MM.1S (cell line): ENCODE results near the gene RFTN1.

Source experiments
- DNase-seq: peaks from one replicate; pipeline ENCODE4 v3.0.0-alpha.2; 2015
- H2AFZ ChIP-seq: fragments of 300-600 bp; sonication (generic); 2 replicates; pipeline ENCODE4 v1.6.0; 2016; ENCODE audit warnings: antibody characterized with exemption, low read length
- H3F3A ChIP-seq: fragments of 300-600 bp; sonication (generic); 2 replicates; pipeline ENCODE4 v1.6.1; 2016; ENCODE audit warnings: mild to moderate bottlenecking, antibody characterized with exemption, low read length, moderate library complexity, mixed read lengths; ENCODE audit not compliant: insufficient read depth
- H3K27ac ChIP-seq: fragments of 300-600 bp; sonication (generic); 2 replicates; pipeline ENCODE4 v1.5.1; 2016; ENCODE audit warnings: mild to moderate bottlenecking, low read length
- H3K27me3 ChIP-seq: fragments of 300-600 bp; sonication (generic); replicated peaks from 2 replicates; pipeline ENCODE4 v1.6.0; 2016; ENCODE audit warnings: low read length; ENCODE audit not compliant: insufficient read depth
- H3K36me3 ChIP-seq: fragments of 300-600 bp; sonication (generic); replicated peaks from 2 replicates; pipeline ENCODE4 v1.6.1; 2016; ENCODE audit warnings: mild to moderate bottlenecking, low read length, mixed read lengths; ENCODE audit not compliant: insufficient read depth
- H3K4me1 ChIP-seq: fragments of 300-600 bp; sonication (generic); 2 replicates; pipeline ENCODE4 v1.6.1; 2016; ENCODE audit warnings: low read length, mixed read lengths
- H3K4me2 ChIP-seq: fragments of 300-600 bp; sonication (generic); 2 replicates; pipeline ENCODE4 v1.6.0; 2016; ENCODE audit warnings: low read depth, low read length
- H3K4me3 ChIP-seq: fragments of 300-600 bp; sonication (generic); 2 replicates; pipeline ENCODE4 v1.5.1; 2016; ENCODE audit warnings: low read length, mixed read lengths
- H3K79me2 ChIP-seq: fragments of 300-600 bp; sonication (generic); 2 replicates; pipeline ENCODE4 v1.6.1; 2016; ENCODE audit warnings: mixed run types, low read length, mixed read lengths
- H3K9ac ChIP-seq: fragments of 300-600 bp; sonication (generic); 2 replicates; pipeline ENCODE4 v1.6.1; 2016; ENCODE audit warnings: low read length, mixed read lengths
- H3K9me2 ChIP-seq: fragments of 300-600 bp; sonication (generic); replicated peaks from 2 replicates; pipeline ENCODE4 v1.6.1; 2016; ENCODE audit warnings: mild to moderate bottlenecking, low read length, mixed read lengths; ENCODE audit not compliant: insufficient read depth
- H3K9me3 ChIP-seq: fragments of 300-600 bp; sonication (generic); replicated peaks from 2 replicates; pipeline ENCODE4 v1.6.1; 2016; ENCODE audit warnings: mild to moderate bottlenecking, low read length, mixed read lengths; ENCODE audit not compliant: insufficient read depth
- H4K20me1 ChIP-seq: fragments of 300-600 bp; sonication (generic); 2 replicates; pipeline ENCODE4 v1.6.1; 2016; ENCODE audit warnings: mild to moderate bottlenecking, low read length, moderate library complexity, mixed read lengths; ENCODE audit not compliant: insufficient read depth
- EZH2 ChIP-seq: fragments of 300-600 bp; sonication (generic); optimal IDR thresholded peaks from 2 replicates; pipeline ENCODE3; 2017; ENCODE audit warnings: low read depth, mild to moderate bottlenecking, antibody characterized with exemption, low read length, mixed read lengths
- EZH2phosphoT487 ChIP-seq: fragments of 300-600 bp; sonication (generic); IDR thresholded peaks from 2 replicates; pipeline ENCODE4 v1.6.1; 2018; ENCODE audit warnings: antibody characterized with exemption, low read length
- TF ChIP-seq, protein P1 (sequence below): fragments of 300-600 bp; sonication (generic); IDR thresholded peaks from 2 replicates; pipeline ENCODE4 v1.5.1; 2016; ENCODE audit warnings: antibody characterized with exemption, low read length, mixed read lengths

Gene RFTN1, protein sequence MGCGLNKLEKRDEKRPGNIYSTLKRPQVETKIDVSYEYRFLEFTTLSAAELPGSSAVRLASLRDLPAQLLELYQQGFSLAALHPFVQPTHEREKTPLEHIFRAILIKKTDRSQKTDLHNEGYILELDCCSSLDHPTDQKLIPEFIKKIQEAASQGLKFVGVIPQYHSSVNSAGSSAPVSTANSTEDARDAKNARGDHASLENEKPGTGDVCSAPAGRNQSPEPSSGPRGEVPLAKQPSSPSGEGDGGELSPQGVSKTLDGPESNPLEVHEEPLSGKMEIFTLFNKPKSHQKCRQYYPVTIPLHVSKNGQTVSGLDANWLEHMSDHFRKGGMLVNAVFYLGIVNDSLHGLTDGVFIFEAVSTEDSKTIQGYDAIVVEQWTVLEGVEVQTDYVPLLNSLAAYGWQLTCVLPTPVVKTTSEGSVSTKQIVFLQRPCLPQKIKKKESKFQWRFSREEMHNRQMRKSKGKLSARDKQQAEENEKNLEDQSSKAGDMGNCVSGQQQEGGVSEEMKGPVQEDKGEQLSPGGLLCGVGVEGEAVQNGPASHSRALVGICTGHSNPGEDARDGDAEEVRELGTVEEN

DNA sequence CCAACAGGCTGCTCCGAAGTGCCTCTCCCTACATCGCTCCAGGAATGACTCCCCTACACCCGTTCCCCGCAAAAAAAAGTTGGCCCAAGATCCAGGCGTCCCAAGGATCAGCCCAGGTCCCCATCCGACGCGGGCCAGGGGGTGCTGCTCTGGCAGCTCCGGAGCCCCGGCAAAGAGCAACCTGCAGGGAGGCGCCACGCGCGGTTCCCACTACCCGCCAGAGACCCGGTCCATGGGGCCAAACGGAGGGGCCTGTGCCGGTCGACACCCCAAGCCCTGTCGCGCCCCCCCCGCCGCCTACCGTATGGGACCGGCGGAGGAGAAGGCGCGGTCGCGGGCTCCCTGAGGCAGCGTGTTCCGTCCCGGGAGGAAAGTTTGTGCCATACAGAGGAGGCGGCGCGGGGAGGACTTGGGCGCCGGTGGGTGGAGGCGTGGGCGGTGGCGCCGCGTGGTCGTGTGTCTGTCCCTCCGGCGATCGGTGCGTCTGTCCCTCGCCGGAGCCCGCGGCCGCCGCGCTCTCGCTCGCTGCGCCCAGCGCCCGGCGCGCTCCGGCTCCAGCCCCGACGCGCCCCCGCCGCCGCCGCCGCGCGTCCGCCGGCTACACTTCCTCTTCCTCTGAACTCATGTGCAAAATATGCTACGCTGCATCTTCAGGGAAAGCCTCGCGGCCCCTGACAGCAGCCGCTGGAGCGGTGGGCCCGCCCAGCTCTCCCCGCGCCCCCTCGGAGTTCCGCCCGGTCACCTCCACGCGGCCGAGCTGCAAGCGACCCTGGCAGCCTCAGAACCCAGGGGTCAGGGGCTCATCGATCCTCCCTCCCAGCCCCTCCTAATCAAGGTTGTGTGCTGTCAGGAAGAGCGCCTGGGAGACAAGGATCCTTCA, at the start of gene RFTN1:
TSS of gene RFTN1 (minus strand) at position 559 of the 880 bp plus-strand sequence. CDS start 19,830 bp downstream, outside the sequence.
- peaks cover 5% of the 10 kb centered on the region; the same call in 1 of the 2 replicates for H3K27me3 ChIP-seq
- H4K20me1 ChIP-seq, result no peaks in the 10 kb centered on the region
- no peaks in the 10 kb centered on the region for H3K36me3 ChIP-seq
- H3K4me1 ChIP-seq, result no peaks in the 10 kb centered on the region
- H2AFZ ChIP-seq, result peak within 1 kb of the TSS; percentile 77
- TF ChIP-seq EZH2phosphoT487 (no peak), EZH2 (no peak)
- TF ChIP-seq, protein P1, sequence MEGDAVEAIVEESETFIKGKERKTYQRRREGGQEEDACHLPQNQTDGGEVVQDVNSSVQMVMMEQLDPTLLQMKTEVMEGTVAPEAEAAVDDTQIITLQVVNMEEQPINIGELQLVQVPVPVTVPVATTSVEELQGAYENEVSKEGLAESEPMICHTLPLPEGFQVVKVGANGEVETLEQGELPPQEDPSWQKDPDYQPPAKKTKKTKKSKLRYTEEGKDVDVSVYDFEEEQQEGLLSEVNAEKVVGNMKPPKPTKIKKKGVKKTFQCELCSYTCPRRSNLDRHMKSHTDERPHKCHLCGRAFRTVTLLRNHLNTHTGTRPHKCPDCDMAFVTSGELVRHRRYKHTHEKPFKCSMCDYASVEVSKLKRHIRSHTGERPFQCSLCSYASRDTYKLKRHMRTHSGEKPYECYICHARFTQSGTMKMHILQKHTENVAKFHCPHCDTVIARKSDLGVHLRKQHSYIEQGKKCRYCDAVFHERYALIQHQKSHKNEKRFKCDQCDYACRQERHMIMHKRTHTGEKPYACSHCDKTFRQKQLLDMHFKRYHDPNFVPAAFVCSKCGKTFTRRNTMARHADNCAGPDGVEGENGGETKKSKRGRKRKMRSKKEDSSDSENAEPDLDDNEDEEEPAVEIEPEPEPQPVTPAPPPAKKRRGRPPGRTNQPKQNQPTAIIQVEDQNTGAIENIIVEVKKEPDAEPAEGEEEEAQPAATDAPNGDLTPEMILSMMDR, result no peak
- H3K27ac ChIP-seq, result no peak within 1 kb of the TSS
- no peaks in the 10 kb centered on the region for H3K9me3 ChIP-seq
- DNase-seq, result peak; percentile 19
- H3K79me2 ChIP-seq, result no peaks in the 10 kb centered on the region
- no peak within 1 kb of the TSS for H3K9ac ChIP-seq
- no peaks in the 10 kb centered on the region for H3F3A ChIP-seq
- H3K9me2 ChIP-seq, result no peaks in the 10 kb centered on the region
- H3K4me2 ChIP-seq, result peak within 1 kb of the TSS; percentile 95
- peak within 1 kb of the TSS; percentile 69 for H3K4me3 ChIP-seq

- H3K27me3 ChIP-seq, result no peaks in the 10 kb centered on the region
- no peak overlapping the region for H3K4me2 ChIP-seq
- H2AFZ ChIP-seq, result no peak overlapping the region
- H3K9ac ChIP-seq, result no peak overlapping the region
- DNase-seq, result no peak
- no peaks in the 10 kb centered on the region for H3K9me2 ChIP-seq
- H3K36me3 ChIP-seq, result no peaks in the 10 kb centered on the region
- no peaks in the 10 kb centered on the region for H4K20me1 ChIP-seq
- no peaks in the 10 kb centered on the region for H3F3A ChIP-seq
- no peaks in the 10 kb centered on the region for H3K4me1 ChIP-seq
- H3K79me2 ChIP-seq, result no peaks in the 10 kb centered on the region
- no peaks in the 10 kb centered on the region for H3K9me3 ChIP-seq
- no peak overlapping the region for H3K4me3 ChIP-seq
- no peak overlapping the region for H3K27ac ChIP-seq
- TF ChIP-seq, protein P1, result no peak
- TF ChIP-seq EZH2phosphoT487 (no peak), EZH2 (no peak)
Measured at GRCh38 chr3:16559653-16560365, 46.3 kb upstream of the RFTN1 start.

GRCh38 chr3:16554126-16554525, 40.6 kb upstream of the RFTN1 start:
- H4K20me1 ChIP-seq, result no peaks in the 10 kb centered on the region
- DNase-seq, result no peak
- TF ChIP-seq EZH2, result no peak
- no peak for TF ChIP-seq EZH2phosphoT487
- TF ChIP-seq, protein P1, result no peak

More at GRCh38 chr3:16554126-16554525, 40.6 kb upstream of the RFTN1 start:
- no peak overlapping the region for H3K9ac ChIP-seq
- H3K27ac ChIP-seq, result no peak overlapping the region
- no peak overlapping the region for H3K4me2 ChIP-seq
- H3K9me3 ChIP-seq, result no peaks in the 10 kb centered on the region
- H3F3A ChIP-seq, result no peaks in the 10 kb centered on the region
- no peaks in the 10 kb centered on the region for H3K79me2 ChIP-seq
- H3K4me1 ChIP-seq, result no peaks in the 10 kb centered on the region
- no peaks in the 10 kb centered on the region for H3K9me2 ChIP-seq
- no peaks in the 10 kb centered on the region for H3K27me3 ChIP-seq
- no peak overlapping the region for H2AFZ ChIP-seq
- H3K4me3 ChIP-seq, result no peak overlapping the region
- H3K36me3 ChIP-seq, result no peaks in the 10 kb centered on the region
